NCI-H1436 (cell line): ENCODE data around the gene ERC1.
"Not testable (repeated sequence)": the region's sequence is repeated elsewhere in the genome, so short reads cannot be mapped to it uniquely, and the experiment has no call there.

ENCODE experiments used
- DNase-seq: peaks from one replicate; lab custom pipeline; 2025; lab: John Stamatoyannopoulos, UW

The ERC1 gene

DNA sequence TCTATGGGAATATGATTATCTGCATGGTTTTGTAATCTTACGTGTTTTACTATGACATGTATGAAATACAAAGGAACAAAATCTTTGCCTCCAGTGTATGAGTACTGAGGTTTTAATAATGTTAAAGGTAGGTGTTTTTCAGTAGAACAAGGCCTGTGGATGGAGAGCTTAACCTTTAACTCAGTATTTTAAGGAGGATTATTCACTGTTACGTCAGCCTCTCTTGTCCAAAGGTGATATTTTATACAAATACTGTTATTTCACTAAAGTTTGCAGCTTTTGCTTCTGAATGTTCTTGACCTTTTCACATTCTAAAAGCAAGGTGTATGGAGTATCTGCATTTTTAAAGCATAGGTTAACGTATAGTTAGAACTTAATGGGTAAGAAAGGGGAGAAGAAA, 195.3 kb downstream of the ERC1 start:
- no peak for DNase-seq

- DNase-seq: no peak
Observed at GRCh38 chr12:1188016-1188415, 197.0 kb downstream of the ERC1 start.

DNA sequence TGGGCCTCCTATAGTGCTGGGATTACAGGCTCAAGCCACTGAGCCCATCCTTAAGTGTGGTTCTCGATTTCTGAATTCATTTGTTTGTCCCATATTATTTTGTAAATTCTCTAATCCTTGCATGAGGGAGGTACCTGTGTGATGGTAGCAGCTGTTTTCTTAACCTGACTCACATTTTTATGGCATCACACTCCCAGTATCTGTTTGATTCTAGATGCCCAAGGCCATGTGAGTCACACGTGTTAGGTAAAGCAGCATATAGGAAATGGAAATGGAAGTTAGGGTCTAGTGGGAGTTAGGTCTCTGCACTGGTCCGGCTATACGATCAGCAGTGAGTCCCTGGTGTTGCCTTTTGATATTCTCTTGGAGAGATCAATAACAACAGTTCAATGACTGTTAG, 198.1 kb downstream of the ERC1 start:
- DNase-seq: no peak

GRCh38 chr12:1195513-1195912, 204.5 kb downstream of the ERC1 start:
- no peak for DNase-seq

GRCh38 chr12:1197264-1198018, 206.4 kb downstream of the ERC1 start:
- DNase-seq: no peak

DNA sequence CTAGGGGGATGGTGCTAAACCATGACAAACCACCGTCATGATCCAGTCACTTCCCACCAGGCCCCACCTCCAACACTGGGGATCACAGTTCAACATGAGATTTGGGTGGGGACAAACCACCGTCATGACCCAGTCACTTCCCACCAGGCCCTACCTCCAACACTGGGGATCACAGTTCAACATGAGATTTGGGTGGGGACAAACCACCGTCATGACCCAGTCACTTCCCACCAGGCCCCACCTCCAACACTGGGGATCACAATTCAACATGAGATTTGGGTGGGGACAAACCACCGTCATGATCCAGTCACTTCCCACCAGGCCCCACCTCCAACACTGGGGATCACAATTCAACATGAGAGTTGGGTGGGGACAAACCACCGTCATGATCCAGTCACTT, 207.8 kb downstream of the ERC1 start:
- not testable (repeated sequence) for DNase-seq

DNA sequence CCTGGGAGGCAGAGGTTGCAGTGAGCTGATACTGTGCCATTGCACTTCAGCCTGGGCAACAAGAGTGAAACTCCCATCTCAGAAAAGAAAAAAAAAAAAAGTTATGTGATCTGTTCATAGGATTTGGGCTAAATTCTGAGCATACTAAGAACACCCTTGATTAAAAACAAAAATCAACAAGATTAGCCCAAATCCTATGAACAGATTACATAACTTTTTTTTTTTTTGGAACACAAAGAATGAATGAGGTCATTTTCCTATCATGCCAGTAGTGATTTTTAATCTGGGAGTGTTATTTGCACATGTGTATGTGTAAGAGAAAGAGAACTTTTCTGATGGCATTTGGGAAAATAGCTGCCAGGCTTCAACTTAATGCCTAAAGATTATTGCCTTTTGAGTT, 208.7 kb downstream of the ERC1 start:
- DNase-seq: no peak

DNA sequence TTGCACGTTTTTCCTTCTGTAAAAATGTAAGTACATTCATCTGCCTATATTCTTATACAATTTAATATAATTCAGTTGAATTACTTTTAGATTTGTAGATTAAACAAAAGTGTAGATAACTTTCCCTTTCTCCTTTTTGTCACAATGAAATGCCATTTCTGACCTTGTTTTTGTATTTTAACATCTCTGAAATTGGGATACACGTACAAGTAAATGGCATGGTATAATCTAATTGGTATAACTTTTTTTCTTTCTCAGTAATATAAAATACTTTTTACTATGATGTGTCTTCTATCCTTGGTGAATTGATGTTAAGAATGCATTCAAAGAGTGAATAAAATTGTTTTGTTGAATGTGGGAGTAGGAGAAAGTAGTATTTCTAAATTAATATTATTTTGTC, 210.0 kb downstream of the ERC1 start:
- no peak for DNase-seq

DNA sequence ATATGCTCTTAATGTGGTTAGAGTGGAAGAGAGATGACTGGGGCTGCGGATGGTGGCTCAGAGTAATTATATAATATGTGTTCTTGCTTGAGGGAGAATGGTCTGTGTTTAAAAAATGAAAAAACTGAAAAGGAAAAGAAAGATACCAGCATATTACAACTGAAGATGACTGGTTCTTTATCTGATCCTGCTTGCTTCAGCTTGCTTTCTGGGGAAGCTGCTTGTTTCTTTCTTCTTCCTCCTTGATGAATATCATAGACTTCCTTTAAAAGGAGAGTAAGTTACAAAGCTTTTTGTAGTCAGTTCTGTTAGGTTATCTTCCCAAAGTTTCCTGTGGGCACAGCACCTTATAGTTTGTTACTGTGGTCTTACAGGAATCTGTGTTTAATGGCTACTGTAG, 210.9 kb downstream of the ERC1 start:
- DNase-seq: no peak

DNA sequence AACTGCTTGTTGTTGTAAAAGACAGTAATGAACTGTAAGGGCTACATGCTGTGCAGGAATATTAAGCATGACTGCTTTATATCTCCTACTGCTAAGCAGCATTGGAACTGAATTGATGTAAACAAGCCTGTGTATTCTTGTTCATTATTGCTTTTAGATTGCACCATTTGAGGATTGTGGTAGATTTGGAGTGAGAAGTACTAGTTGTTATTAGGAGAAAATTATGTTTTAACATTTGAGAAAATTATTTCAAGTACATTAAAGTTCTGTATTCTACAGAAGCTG, 212.7 kb downstream of the ERC1 start:
- no peak for DNase-seq

- no peak for DNase-seq
Observed at GRCh38 chr12:1204581-1205121, 213.6 kb downstream of the ERC1 start.

GRCh38 chr12:1205512-1206060, 214.6 kb downstream of the ERC1 start:
- no peak for DNase-seq

- no peak for DNase-seq
Observed at GRCh38 chr12:1206118-1206734, 215.2 kb downstream of the ERC1 start.

GRCh38 chr12:1207276-1207675, 216.3 kb downstream of the ERC1 start:
- no peak for DNase-seq

GRCh38 chr12:1208719-1209118, 217.7 kb downstream of the ERC1 start:
- DNase-seq: not testable (repeated sequence)

- DNase-seq: no peak
Observed at GRCh38 chr12:1212526-1212925, 221.5 kb downstream of the ERC1 start.

- DNase-seq: no peak
Observed at GRCh38 chr12:1213205-1213604, 222.2 kb downstream of the ERC1 start.

GRCh38 chr12:1213618-1214205, 222.7 kb downstream of the ERC1 start:
- DNase-seq: no peak

DNA sequence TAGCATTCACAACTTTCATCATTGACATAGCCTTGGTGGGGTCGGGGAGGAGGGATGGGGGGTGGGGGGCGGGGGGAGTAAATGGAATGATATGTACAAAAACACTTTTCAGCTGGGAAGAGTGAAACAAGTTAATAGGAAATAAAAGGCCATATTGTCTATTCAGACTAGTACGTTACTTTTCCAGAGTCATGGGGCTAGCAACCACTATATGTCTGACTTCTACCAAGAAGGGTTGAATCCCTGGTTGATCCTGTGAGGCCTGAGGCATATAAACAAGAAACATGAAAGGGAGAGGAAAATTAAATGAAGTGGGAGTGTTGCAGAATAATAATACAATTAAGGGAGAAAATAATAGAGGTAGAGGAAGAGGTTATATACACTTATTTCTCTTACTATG, 225.5 kb downstream of the ERC1 start:
- DNase-seq: no peak

DNA sequence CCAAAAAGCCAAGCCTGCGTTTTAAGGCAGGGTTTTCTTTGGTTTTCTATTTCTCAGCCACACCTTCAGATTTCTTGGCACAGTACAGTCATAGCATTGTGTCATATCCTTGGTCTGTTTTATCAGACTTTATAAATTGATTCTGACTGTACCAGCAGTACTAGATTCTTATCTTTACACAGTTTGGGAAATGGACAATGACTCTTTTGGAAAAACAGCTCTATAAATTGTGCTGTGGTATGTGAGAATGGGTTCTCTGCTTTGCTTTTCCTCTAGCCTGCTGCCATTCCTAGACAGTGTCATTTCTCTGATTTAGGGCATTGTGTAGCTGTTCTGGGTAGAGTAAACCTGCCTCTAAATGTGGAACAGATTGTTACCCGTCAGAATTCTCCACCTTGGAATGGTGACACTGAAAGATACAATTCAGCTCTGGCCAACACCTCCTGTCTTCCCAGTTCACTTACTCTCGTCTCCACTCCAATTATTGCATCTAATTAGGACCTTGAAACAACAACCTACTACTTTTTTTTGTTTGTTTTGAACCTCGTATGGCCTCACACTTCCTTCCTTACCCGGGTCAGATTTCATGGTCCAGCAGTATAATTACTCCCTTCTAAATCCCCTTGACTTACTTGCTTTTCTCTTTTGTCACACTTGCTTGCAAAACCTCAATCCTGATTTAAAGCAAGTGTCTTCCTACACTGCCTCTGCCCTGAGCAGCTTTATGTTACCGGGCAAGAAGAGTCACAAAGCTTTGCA, 226.3 kb downstream of the ERC1 start:
- no peak for DNase-seq

DNA sequence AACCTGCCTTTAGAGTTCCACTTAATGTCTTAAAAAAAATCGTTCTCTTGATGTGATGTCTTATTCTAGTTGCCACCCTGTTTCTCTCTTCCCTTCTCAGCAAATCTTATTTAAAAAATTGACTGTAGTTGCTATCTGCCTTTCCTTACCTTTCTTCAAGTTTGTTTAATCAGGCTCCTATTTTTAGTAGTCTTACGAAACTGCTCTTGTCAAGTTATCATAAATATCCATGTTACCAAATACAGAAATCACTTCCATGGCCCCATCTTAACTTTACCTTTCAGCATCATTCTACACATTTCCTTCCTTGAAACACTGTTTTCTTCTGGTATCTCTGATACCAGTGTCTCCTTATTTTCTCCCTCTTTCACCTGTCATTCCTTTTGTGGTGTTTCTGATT, 227.3 kb downstream of the ERC1 start:
- no peak for DNase-seq
